K562 (cell line): ENCODE results near the gene TXNL1. TPM values are rescaled to one million over a fixed set of nuclear protein-coding genes. Genes with fewer than 3 reads are reported as not detected.
A peak's percentile ranks its signal among the peaks of the same experiment; 100 is the strongest.

Experiments
- ATF7 ChIP-seq: fragments of 450-650 bp; IDR thresholded peaks from 2 replicates; pipeline ENCODE4 v1.7.1; 2014; ENCODE audit warnings: mild to moderate bottlenecking, moderate library complexity
- BRF1 ChIP-seq: IDR thresholded peaks from 3 replicates; pipeline ENCODE4 v1.6.1; 2011; ENCODE audit warnings: borderline replicate concordance, mild to moderate bottlenecking; ENCODE audit not compliant: insufficient read length; ENCODE audit errors: extremely low read depth
- ETS1 ChIP-seq: conservative IDR thresholded peaks from 2 replicates; pipeline ENCODE4 v1.6.1; 2011; ENCODE audit warnings: low read depth, mild to moderate bottlenecking, low read length; ENCODE audit not compliant: control insufficient read depth
- HOMEZ ChIP-seq: fragments of 250-450 bp; sonication (Bioruptor Pico); IDR thresholded peaks from 2 replicates; pipeline ENCODE4 v1.4.0; 2020; ENCODE audit warnings: mild to moderate bottlenecking, moderate library complexity
- NR2F6 ChIP-seq: fragments of 450-650 bp; formaldehyde crosslinking; IDR thresholded peaks from 2 replicates; pipeline ENCODE4 v1.4.0; 2020; ENCODE audit warnings: mild to moderate bottlenecking
- ZNF253 ChIP-seq: fragments of 250-450 bp; sonication (Bioruptor Pico); conservative IDR thresholded peaks from 2 replicates; pipeline ENCODE4 v1.6.1; 2021; ENCODE audit warnings: mild to moderate bottlenecking
- ZNF507 ChIP-seq: conservative IDR thresholded peaks from 2 replicates; pipeline ENCODE4 v1.6.1; 2017; ENCODE audit warnings: missing genetic modification characterization, missing compliant biosample characterization
- polyA plus RNA-seq, 8 experiments: library from polyadenylated mRNA; depleted of rRNA in 4 of 8; stranded (reverse) in 5 of 8; unstranded in 3 of 8; fragments of >200 nt; fragmentation: Nextera tagmentation in 2 of 8; fragmentation: Illumina TruSeq in 1 of 8; extraction: Ambion mirVana in 2 of 8; extraction: Trizol in 1 of 8; gene quantifications; 2 replicates each; pipeline versions ENCODE4 v1.2.1 to v1.2.3, GENCODE V29; 2011 to 2014; ENCODE audit warnings: inconsistent platforms in 1 of 8, missing spikeins in 1 of 8
- total RNA-seq, 7 experiments: library from RNA; depleted of rRNA in 6 of 7; stranded (reverse); fragments of >200 nt in 6 of 7; fragmentation: Illumina TruSeq in 2 of 7; extraction: Trizol in 2 of 7; gene quantifications; 2 replicates each; pipeline versions ENCODE4 v1.2.1 to v1.2.3, GENCODE V29; 2011 to 2021; ENCODE audit warnings: low replicate concordance in 1 of 7
- TF ChIP-seq, protein P1 (sequence below), 2 experiments: fragments of 450-650 bp in 1 of 2; sonication (generic) in 1 of 2; formaldehyde crosslinking in 1 of 2; IDR thresholded peaks in 1 of 2; conservative IDR thresholded peaks in 1 of 2; 2 replicates each; pipeline versions ENCODE4 v1.6.1 to v1.8.1; 2016 to 2023; ENCODE audit warnings: mild to moderate bottlenecking in 2 of 2, moderate library complexity in 2 of 2, inconsistent platforms in 1 of 2, missing genetic modification reagents in 1 of 2
- TF ChIP-seq, protein P2 (sequence below): fragments of 150-350 bp; conservative IDR thresholded peaks from 2 replicates; pipeline ENCODE4 v1.6.1; 2014; ENCODE audit warnings: low read length
- TF ChIP-seq, protein P3 (sequence below), 2 experiments: fragments of 450-650 bp; IDR thresholded peaks; 2 replicates each; pipeline ENCODE4 v1.6.1; 2018; ENCODE audit warnings: mild to moderate bottlenecking in 2 of 2, low read depth in 1 of 2; ENCODE audit not compliant: partially characterized antibody in 2 of 2
- TF ChIP-seq, protein P4 (sequence below): fragments of 250-450 bp; sonication (Bioruptor Pico); IDR thresholded peaks from 2 replicates; pipeline ENCODE4 v1.5.0; 2021; ENCODE audit warnings: mild to moderate bottlenecking, borderline replicate concordance

TXNL1 gene
- total and polyA plus RNA-seq, 9 of the 15 experiments (the other 6 are each of a cell fraction or from before 2014, with no cell fraction given) = 45.4 to 103 (median 65.7) TPM

DNA sequence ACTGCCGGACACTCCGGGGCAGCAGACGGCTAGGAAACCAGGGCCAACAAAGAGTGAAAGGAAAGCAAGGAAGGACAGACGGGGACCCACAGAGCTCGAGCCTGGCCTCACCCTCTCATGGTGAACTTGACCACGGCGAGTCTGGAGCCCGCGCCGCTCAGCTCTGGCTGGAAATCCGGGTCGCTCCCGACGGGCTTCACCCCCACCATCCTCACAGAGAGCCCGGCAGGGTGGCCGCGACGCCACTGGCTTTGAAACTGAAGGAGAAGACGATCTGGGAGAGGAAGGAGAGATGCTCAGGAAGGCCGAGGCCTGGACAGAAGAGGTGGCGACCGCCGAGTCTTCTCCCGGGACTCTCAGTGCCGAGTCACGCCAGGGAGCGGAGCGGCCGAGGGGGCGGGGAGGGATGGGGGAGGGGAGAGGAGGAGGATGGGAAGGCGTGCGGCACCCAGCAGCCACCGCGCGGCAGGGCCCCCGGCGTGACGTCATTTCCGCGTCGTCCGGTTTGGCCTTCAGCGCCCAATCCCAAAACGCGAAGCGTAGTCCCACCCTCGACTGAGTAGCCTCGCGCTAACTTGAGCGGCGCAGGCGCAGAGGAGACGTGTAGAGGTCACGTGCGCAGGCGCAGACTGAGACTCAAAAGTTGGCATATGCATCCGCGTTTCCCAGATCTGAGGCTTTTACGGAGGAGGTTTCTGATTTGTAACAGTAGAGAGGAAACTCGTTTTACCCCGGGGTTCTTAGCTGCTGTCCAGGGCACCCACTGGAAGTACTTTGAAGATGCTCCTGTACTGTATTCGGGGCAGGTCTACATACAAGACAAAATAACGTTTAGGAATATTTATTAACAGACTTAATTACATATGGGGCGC, at the start of gene TXNL1 (continued):
- TF ChIP-seq HOMEZ (no peak), ZNF253 (CRISPR knock-in tag) (no peak), BRF1 (no peak), ZNF507 (tag) (no peak), ETS1 (peak; percentile 58; the same call in 1 of the 2 replicates), ATF7 (peak; percentile 98), NR2F6 (no peak)
- TF ChIP-seq, protein P1, sequence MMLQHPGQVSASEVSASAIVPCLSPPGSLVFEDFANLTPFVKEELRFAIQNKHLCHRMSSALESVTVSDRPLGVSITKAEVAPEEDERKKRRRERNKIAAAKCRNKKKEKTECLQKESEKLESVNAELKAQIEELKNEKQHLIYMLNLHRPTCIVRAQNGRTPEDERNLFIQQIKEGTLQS (IDR thresholded peaks at IDR 0.05) = peak; percentile 97
- TF ChIP-seq, protein P1 (CRISPR knock-in tag; conservative IDR thresholded peaks at IDR 0.05) = no peak
- TF ChIP-seq, protein P2, sequence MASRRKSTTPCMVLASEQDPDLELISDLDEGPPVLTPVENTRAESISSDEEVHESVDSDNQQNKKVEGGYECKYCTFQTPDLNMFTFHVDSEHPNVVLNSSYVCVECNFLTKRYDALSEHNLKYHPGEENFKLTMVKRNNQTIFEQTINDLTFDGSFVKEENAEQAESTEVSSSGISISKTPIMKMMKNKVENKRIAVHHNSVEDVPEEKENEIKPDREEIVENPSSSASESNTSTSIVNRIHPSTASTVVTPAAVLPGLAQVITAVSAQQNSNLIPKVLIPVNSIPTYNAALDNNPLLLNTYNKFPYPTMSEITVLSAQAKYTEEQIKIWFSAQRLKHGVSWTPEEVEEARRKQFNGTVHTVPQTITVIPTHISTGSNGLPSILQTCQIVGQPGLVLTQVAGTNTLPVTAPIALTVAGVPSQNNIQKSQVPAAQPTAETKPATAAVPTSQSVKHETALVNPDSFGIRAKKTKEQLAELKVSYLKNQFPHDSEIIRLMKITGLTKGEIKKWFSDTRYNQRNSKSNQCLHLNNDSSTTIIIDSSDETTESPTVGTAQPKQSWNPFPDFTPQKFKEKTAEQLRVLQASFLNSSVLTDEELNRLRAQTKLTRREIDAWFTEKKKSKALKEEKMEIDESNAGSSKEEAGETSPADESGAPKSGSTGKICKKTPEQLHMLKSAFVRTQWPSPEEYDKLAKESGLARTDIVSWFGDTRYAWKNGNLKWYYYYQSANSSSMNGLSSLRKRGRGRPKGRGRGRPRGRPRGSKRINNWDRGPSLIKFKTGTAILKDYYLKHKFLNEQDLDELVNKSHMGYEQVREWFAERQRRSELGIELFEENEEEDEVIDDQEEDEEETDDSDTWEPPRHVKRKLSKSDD = no peak
- TF ChIP-seq, protein P3, sequence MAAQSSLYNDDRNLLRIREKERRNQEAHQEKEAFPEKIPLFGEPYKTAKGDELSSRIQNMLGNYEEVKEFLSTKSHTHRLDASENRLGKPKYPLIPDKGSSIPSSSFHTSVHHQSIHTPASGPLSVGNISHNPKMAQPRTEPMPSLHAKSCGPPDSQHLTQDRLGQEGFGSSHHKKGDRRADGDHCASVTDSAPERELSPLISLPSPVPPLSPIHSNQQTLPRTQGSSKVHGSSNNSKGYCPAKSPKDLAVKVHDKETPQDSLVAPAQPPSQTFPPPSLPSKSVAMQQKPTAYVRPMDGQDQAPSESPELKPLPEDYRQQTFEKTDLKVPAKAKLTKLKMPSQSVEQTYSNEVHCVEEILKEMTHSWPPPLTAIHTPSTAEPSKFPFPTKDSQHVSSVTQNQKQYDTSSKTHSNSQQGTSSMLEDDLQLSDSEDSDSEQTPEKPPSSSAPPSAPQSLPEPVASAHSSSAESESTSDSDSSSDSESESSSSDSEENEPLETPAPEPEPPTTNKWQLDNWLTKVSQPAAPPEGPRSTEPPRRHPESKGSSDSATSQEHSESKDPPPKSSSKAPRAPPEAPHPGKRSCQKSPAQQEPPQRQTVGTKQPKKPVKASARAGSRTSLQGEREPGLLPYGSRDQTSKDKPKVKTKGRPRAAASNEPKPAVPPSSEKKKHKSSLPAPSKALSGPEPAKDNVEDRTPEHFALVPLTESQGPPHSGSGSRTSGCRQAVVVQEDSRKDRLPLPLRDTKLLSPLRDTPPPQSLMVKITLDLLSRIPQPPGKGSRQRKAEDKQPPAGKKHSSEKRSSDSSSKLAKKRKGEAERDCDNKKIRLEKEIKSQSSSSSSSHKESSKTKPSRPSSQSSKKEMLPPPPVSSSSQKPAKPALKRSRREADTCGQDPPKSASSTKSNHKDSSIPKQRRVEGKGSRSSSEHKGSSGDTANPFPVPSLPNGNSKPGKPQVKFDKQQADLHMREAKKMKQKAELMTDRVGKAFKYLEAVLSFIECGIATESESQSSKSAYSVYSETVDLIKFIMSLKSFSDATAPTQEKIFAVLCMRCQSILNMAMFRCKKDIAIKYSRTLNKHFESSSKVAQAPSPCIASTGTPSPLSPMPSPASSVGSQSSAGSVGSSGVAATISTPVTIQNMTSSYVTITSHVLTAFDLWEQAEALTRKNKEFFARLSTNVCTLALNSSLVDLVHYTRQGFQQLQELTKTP (IDR thresholded peaks at IDR 0.05; ENCODE audit: low read depth in 1 of 2, partially characterized antibody in 2 of 2) = peak in 1 of 2 experiments; percentile 71
- TF ChIP-seq, protein P4, sequence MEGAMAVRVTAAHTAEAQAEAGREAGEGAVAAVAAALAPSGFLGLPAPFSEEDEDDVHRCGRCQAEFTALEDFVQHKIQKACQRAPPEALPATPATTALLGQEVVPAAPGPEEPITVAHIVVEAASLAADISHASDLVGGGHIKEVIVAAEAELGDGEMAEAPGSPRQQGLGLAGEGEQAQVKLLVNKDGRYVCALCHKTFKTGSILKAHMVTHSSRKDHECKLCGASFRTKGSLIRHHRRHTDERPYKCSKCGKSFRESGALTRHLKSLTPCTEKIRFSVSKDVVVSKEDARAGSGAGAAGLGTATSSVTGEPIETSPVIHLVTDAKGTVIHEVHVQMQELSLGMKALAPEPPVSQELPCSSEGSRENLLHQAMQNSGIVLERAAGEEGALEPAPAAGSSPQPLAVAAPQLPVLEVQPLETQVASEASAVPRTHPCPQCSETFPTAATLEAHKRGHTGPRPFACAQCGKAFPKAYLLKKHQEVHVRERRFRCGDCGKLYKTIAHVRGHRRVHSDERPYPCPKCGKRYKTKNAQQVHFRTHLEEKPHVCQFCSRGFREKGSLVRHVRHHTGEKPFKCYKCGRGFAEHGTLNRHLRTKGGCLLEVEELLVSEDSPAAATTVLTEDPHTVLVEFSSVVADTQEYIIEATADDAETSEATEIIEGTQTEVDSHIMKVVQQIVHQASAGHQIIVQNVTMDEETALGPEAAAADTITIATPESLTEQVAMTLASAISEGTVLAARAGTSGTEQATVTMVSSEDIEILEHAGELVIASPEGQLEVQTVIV = no peak
